GM19023 (cell line): ENCODE measurements around the gene MTHFD2.

Experiments
- ATAC-seq: cut with Tn5 transposase; IDR thresholded peaks from one replicate; pipeline ENCODE4 v1.9.1; 2021; ENCODE audit warnings: mild to moderate bottlenecking, moderate library complexity; ENCODE audit not compliant: unreplicated experiment

MTHFD2 gene

DNA sequence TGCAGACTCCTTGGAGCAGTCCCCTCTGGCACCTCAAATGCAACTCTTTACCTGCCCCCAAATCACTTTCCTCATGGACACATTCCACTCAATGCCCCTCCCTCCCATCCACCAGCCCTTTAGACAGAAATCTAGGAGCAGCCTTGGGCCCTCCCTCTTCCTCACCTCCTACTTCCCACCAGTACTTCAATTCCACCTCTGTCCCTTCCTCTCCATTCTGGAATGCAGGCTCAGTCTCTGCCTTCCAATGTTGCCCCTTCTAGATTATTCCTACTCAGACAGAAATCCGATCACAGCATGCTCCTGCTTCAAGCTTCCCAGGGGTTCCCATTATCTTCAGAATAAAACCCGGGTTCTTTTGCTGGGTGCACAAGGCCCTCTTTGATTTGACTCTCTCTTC is 62.1 kb downstream of the MTHFD2 start:
- no peak for ATAC-seq

GRCh38 chr2:74261204-74261864 is 62.9 kb downstream of the MTHFD2 start:
- no peak for ATAC-seq

DNA sequence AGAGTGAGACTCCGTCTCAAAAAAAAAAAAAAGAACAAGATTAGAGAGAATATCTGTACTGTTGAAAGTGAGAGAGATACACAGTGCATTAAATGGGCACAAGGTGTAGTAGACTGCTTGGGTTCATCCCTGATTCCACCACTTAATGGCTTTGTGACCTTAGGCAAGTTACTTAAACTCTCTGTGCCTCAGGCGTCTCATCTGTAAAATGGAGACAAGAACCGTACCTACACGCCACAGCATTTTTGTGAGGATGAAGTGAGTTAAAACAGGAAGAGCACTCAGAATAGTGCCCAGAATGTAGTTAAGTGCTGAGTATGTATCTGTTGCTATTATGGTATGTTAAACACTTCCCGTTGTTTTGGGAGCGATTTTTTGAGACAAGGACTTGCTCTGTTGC is 64.3 kb downstream of the MTHFD2 start:
- no peak for ATAC-seq

DNA sequence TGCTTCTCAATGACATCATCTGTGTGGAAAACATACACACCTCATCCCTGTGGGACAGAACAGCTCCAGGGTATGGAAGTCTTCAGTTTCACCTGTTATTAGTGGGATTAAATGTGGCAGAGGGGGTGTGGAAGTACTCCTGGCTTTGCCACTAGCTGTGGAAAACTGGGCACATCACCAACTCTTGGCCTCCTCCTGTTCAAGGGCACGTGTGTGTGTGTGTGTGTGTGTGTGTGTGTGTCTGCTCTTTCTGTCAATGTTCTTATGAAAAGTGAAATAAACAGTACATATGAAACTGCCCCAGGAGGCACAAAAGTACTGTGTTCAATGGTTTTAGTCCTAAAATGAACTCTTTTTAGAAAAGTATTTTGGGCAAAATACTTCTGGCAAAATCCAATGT is 65.9 kb downstream of the MTHFD2 start:
- ATAC-seq: no peak

- ATAC-seq: no peak
Measured at GRCh38 chr2:74267068-74267467, 68.7 kb downstream of the MTHFD2 start.
